Panc1 (cell line): ENCODE data around the gene SLAIN2. TPM values are rescaled to one million over a fixed set of nuclear protein-coding genes. Genes with fewer than 3 reads are reported as not detected.

ENCODE experiments used
- ATAC-seq: fragments of 200-7000 bp; cut with Tn5 transposase; 2 replicates; pipeline ENCODE4 v1.9.1; 2020; ENCODE audit warnings: mild to moderate bottlenecking, moderate library complexity
- BruUV-seq: library from RNA; stranded (reverse); fragments of 400-500 nt; replicated peaks from 2 replicates; lab custom pipeline; 2021; lab: Mats Ljungman, UMichigan
- CTCF ChIA-PET: fragments of 300-600 bp; sonication (Branson Sonifier 250); formaldehyde crosslinking; loops from one replicate; lab custom pipeline; 2022; ENCODE audit warnings: antibody characterized with exemption; lab: Charles Lee
- POLR2A ChIA-PET: fragments of 300-600 bp; sonication (Branson Sonifier 250); formaldehyde crosslinking; loops from one replicate; lab custom pipeline; 2022; ENCODE audit warnings: antibody characterized with exemption; lab: Charles Lee
- DNase-seq: peaks from one replicate; pipeline ENCODE4 v3.0.0-alpha.2; 2010; ENCODE audit warnings: low read depth, low spot score
- H3K27ac ChIP-seq: 2 replicates; pipeline ENCODE4 v1.5.1; 2011; ENCODE audit warnings: mild to moderate bottlenecking, low read length, inconsistent platforms
- H3K27me3 ChIP-seq: fragments of 200-500 bp; sonication (Bioruptor generic); 2 replicates; pipeline ENCODE4 v1.6.0; 2014; ENCODE audit warnings: low read length, inconsistent platforms; ENCODE audit not compliant: control insufficient read depth, insufficient read depth
- H3K36me3 ChIP-seq: fragments of 200-500 bp; sonication (Bioruptor generic); 2 replicates; pipeline ENCODE4 v1.5.1; 2014; ENCODE audit warnings: inconsistent platforms, mild to moderate bottlenecking, low read length, moderate library complexity; ENCODE audit not compliant: control insufficient read depth, insufficient read depth
- H3K4me1 ChIP-seq: 2 replicates; pipeline ENCODE4 v1.5.1; 2011; ENCODE audit warnings: inconsistent platforms, mild to moderate bottlenecking, low read length, moderate library complexity; ENCODE audit not compliant: control insufficient read depth, insufficient read depth
- H3K4me3 ChIP-seq, 2 experiments: 2 replicates each; pipeline ENCODE4 v1.5.1; 2011 to 2012; ENCODE audit warnings: low read depth in 2 of 2, low read length in 2 of 2, mild to moderate bottlenecking in 2 of 2, inconsistent platforms in 1 of 2, moderate library complexity in 1 of 2
- H3K9me3 ChIP-seq: fragments of 200-500 bp; sonication (Bioruptor generic); 2 replicates; pipeline ENCODE4 v1.5.1; 2014; ENCODE audit warnings: low read depth, mild to moderate bottlenecking, inconsistent platforms, low read length, moderate library complexity; ENCODE audit not compliant: control insufficient read depth, insufficient read depth
- POLR2AphosphoS5 ChIP-seq: IDR thresholded peaks from 2 replicates; pipeline ENCODE4 v1.6.1; 2012; ENCODE audit warnings: mild to moderate bottlenecking, low read depth, low read length, moderate library complexity
- SIN3A ChIP-seq: IDR thresholded peaks from 2 replicates; pipeline ENCODE4 v1.6.1; 2012; ENCODE audit warnings: low read depth, mild to moderate bottlenecking, low read length, moderate library complexity, borderline replicate concordance; ENCODE audit not compliant: insufficient read depth
- TCF7L2 ChIP-seq: IDR thresholded peaks from 2 replicates; pipeline ENCODE4 v1.6.1; 2011; ENCODE audit warnings: mild to moderate bottlenecking, low read depth, low read length, inconsistent platforms
- in situ Hi-C: cut with HindIII; loops from 2 replicates; pipeline ENCODE4 v1.10.0; 2016; ENCODE audit warnings: low sequenced_read_pairs, low pct_unique_long_range_greater_than_20kb
- intact Hi-C: fragments of 100-400 bp; cut with micrococcal nuclease; formaldehyde crosslinking; loops from one replicate; pipeline ENCODE4 v1.10.0; 2022; ENCODE audit not compliant: unreplicated experiment
- total RNA-seq: library from RNA; stranded (reverse); gene quantifications from one replicate; pipeline ENCODE4 v1.2.1, GENCODE V29; 2021; ENCODE audit not compliant: unreplicated experiment
- TF ChIP-seq, protein P1 (sequence below), 2 experiments: IDR thresholded peaks; 2 replicates each; pipeline ENCODE4 v1.6.1; 2011 to 2012; ENCODE audit warnings: low read depth in 2 of 2, control low read depth in 1 of 2, low read length in 1 of 2, mild to moderate bottlenecking in 1 of 2, moderate library complexity in 1 of 2; ENCODE audit not compliant: insufficient read depth in 1 of 2
- TF ChIP-seq, protein P2 (sequence below): fragments of 450-650 bp; IDR thresholded peaks from 2 replicates; pipeline ENCODE4 v1.5.1; 2017; ENCODE audit warnings: mild to moderate bottlenecking

Gene SLAIN2
- total RNA-seq, 1 experiment from 2014 or later, result 53.2 TPM

DNA sequence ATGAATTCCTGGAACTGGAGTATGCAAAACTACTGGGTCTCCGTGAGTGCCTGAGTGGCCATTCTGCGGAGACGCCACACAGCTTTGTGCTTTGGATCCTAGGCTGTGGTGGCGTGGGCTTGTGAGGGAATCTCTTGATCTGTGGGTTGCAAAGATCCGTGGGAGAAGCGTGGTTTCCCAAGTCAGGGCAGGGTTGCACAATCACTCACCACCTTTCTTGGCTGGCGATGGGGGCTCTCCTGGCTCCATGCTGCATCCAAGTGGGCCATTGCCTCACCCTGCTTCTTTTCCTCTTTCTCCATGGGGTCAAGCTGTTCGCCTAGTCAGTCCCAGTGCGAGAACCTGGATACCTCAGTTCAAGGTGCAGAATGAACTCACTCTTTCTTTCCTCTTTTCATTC is 62.5 kb downstream of the SLAIN2 start:
- H3K9me3 ChIP-seq, result no peaks in the 10 kb centered on the region
- H3K36me3 ChIP-seq, result no peaks in the 10 kb centered on the region
- H3K4me1 ChIP-seq, result no peaks in the 10 kb centered on the region
- POLR2A ChIA-PET, result no interaction called here
- BruUV-seq, result no TSS peak
- H3K27me3 ChIP-seq, result no peaks in the 10 kb centered on the region
- no peak overlapping the region for H3K4me3 ChIP-seq
- no peak for DNase-seq
- no peak for ATAC-seq
- H3K27ac ChIP-seq, result no peak overlapping the region
- CTCF ChIA-PET, result no interaction called here
- TF ChIP-seq POLR2AphosphoS5, result no peak
- TF ChIP-seq TCF7L2, result no peak
- TF ChIP-seq, protein P1, sequence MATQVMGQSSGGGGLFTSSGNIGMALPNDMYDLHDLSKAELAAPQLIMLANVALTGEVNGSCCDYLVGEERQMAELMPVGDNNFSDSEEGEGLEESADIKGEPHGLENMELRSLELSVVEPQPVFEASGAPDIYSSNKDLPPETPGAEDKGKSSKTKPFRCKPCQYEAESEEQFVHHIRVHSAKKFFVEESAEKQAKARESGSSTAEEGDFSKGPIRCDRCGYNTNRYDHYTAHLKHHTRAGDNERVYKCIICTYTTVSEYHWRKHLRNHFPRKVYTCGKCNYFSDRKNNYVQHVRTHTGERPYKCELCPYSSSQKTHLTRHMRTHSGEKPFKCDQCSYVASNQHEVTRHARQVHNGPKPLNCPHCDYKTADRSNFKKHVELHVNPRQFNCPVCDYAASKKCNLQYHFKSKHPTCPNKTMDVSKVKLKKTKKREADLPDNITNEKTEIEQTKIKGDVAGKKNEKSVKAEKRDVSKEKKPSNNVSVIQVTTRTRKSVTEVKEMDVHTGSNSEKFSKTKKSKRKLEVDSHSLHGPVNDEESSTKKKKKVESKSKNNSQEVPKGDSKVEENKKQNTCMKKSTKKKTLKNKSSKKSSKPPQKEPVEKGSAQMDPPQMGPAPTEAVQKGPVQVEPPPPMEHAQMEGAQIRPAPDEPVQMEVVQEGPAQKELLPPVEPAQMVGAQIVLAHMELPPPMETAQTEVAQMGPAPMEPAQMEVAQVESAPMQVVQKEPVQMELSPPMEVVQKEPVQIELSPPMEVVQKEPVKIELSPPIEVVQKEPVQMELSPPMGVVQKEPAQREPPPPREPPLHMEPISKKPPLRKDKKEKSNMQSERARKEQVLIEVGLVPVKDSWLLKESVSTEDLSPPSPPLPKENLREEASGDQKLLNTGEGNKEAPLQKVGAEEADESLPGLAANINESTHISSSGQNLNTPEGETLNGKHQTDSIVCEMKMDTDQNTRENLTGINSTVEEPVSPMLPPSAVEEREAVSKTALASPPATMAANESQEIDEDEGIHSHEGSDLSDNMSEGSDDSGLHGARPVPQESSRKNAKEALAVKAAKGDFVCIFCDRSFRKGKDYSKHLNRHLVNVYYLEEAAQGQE (IDR thresholded peaks at IDR 0.05; ENCODE audit: insufficient read depth in 1 of 2, low read depth in 2 of 2, low read length in 1 of 2), result no peak
- TF ChIP-seq, protein P2, sequence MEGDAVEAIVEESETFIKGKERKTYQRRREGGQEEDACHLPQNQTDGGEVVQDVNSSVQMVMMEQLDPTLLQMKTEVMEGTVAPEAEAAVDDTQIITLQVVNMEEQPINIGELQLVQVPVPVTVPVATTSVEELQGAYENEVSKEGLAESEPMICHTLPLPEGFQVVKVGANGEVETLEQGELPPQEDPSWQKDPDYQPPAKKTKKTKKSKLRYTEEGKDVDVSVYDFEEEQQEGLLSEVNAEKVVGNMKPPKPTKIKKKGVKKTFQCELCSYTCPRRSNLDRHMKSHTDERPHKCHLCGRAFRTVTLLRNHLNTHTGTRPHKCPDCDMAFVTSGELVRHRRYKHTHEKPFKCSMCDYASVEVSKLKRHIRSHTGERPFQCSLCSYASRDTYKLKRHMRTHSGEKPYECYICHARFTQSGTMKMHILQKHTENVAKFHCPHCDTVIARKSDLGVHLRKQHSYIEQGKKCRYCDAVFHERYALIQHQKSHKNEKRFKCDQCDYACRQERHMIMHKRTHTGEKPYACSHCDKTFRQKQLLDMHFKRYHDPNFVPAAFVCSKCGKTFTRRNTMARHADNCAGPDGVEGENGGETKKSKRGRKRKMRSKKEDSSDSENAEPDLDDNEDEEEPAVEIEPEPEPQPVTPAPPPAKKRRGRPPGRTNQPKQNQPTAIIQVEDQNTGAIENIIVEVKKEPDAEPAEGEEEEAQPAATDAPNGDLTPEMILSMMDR, result no peak
- TF ChIP-seq SIN3A, result no peak
- in situ Hi-C loops, result no loop called here
- intact Hi-C loops, result no loop called here

DNA sequence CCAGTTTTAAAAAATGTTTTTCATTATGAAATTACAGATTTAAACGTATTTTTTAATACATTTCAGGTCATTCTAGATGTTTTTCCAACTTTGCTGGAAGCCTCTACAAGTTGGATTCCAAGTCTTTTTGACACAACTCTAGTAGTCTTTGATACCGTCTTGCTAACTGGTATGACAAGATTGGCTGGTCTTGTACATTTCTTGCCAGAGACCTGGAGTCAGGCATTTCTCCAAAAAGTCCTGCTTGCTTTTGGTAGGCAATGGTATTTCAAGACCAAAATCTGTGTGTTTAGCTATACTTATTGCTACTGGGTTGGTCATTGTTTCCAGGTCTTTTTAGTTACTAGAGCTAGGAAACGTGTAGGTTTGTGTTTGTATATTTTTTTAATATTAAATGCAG is 64.6 kb downstream of the SLAIN2 start:
- Histone ChIP-seq H3K9me3 (no peaks in the 10 kb centered on the region), H3K4me1 (no peaks in the 10 kb centered on the region), H3K27me3 (no peaks in the 10 kb centered on the region), H3K27ac (no peak overlapping the region), H3K36me3 (no peaks in the 10 kb centered on the region), H3K4me3 (no peak overlapping the region)
- no TSS peak for BruUV-seq
- ChIA-PET POLR2A (no interaction called here), CTCF (no interaction called here)
- DNase-seq (no peak), ATAC-seq (no peak)
- intact Hi-C loops, result no loop called here
- no peak for TF ChIP-seq TCF7L2
- TF ChIP-seq, protein P1 (IDR thresholded peaks at IDR 0.05; ENCODE audit: insufficient read depth in 1 of 2, low read depth in 2 of 2, low read length in 1 of 2), result no peak
- TF ChIP-seq, protein P2, result no peak
- in situ Hi-C loops, result no loop called here
